K562 (cell line): ENCODE measurements around the gene CPT1A. TPM values are rescaled to one million over a fixed set of nuclear protein-coding genes. Genes with fewer than 3 reads are reported as not detected.

Experiments
- BRCA1 ChIP-seq, 2 experiments: fragments of 450-650 bp in 1 of 2; sonication (generic) in 1 of 2; formaldehyde crosslinking in 1 of 2; IDR thresholded peaks; 2 replicates each; pipeline versions ENCODE4 v1.5.0 to v1.6.1; 2017 to 2020; ENCODE audit warnings: mild to moderate bottlenecking in 1 of 2, missing genetic modification reagents in 1 of 2
- CEBPB ChIP-seq: fragments of 450-650 bp; IDR thresholded peaks from 2 replicates; pipeline ENCODE4 v1.6.1; 2016; ENCODE audit warnings: missing genetic modification characterization, missing compliant biosample characterization
- HDAC8 ChIP-seq: fragments of 450-650 bp; IDR thresholded peaks from 2 replicates; pipeline ENCODE4 v1.6.1; 2016; ENCODE audit warnings: mild to moderate bottlenecking, missing genetic modification characterization, moderate library complexity, missing compliant biosample characterization
- HNRNPH1 ChIP-seq: fragments of 200-400 bp; formaldehyde crosslinking; optimal IDR thresholded peaks from 2 replicates; pipeline ENCODE3; 2017; ENCODE audit warnings: low read depth, mild to moderate bottlenecking, low read length, moderate library complexity
- HNRNPK ChIP-seq: fragments of 200-400 bp; formaldehyde crosslinking; IDR thresholded peaks from one replicate; pipeline ENCODE4 v1.6.1; 2018; ENCODE audit warnings: mild to moderate bottlenecking, low read depth, low read length; ENCODE audit not compliant: poor library complexity, severe bottlenecking
- JUN ChIP-seq, 2 experiments: sonication (generic) in 1 of 2; formaldehyde crosslinking in 1 of 2; IDR thresholded peaks; 2 replicates each; pipeline versions ENCODE4 v1.6.1 to v1.8.0; 2012 to 2022; ENCODE audit warnings: borderline replicate concordance in 2 of 2, mild to moderate bottlenecking in 2 of 2, improper control_type of control experiment in 1 of 2, low read depth in 1 of 2, low read length in 1 of 2, missing genetic modification reagents in 1 of 2
- KDM5B ChIP-seq: fragments of 200-600 bp; sonication (generic); IDR thresholded peaks from 2 replicates; pipeline ENCODE4 v1.6.1; 2012; ENCODE audit warnings: low read depth, mild to moderate bottlenecking, moderate library complexity, low read length, control low read depth, inconsistent platforms; ENCODE audit not compliant: insufficient replicate concordance
- PHB ChIP-seq: fragments of 250-450 bp; sonication (Bioruptor Pico); IDR thresholded peaks from 2 replicates; pipeline ENCODE4 v1.5.0; 2021
- SUPT5H ChIP-seq: fragments of 450-650 bp; IDR thresholded peaks from 2 replicates; pipeline ENCODE4 v1.6.1; 2016
- WHSC1 ChIP-seq: IDR thresholded peaks from one replicate; pipeline ENCODE4 v1.6.1; 2012; ENCODE audit warnings: low read length, control low read depth, inconsistent platforms
- ZNF408 ChIP-seq: fragments of 250-450 bp; sonication (Bioruptor Pico); IDR thresholded peaks from 2 replicates; pipeline ENCODE4 v1.4.0; 2020; ENCODE audit warnings: low read depth, mild to moderate bottlenecking, moderate library complexity
- ZNF699 ChIP-seq: fragments of 250-450 bp; sonication (Bioruptor Pico); IDR thresholded peaks from 2 replicates; pipeline ENCODE4 v1.8.0; 2021; ENCODE audit warnings: mild to moderate bottlenecking, moderate library complexity; ENCODE audit not compliant: insufficient replicate concordance
- polyA plus RNA-seq, 8 experiments: library from polyadenylated mRNA; depleted of rRNA in 4 of 8; stranded (reverse) in 5 of 8; unstranded in 3 of 8; fragments of >200 nt; fragmentation: Nextera tagmentation in 2 of 8; fragmentation: Illumina TruSeq in 1 of 8; extraction: Ambion mirVana in 2 of 8; extraction: Trizol in 1 of 8; gene quantifications; 2 replicates each; pipeline versions ENCODE4 v1.2.1 to v1.2.3, GENCODE V29; 2011 to 2014; ENCODE audit warnings: inconsistent platforms in 1 of 8, missing spikeins in 1 of 8
- total RNA-seq, 7 experiments: library from RNA; depleted of rRNA in 6 of 7; stranded (reverse); fragments of >200 nt in 6 of 7; fragmentation: Illumina TruSeq in 2 of 7; extraction: Trizol in 2 of 7; gene quantifications; 2 replicates each; pipeline versions ENCODE4 v1.2.1 to v1.2.3, GENCODE V29; 2011 to 2021; ENCODE audit warnings: low replicate concordance in 1 of 7
- TF ChIP-seq, protein P1 (sequence below): fragments of 450-650 bp; conservative IDR thresholded peaks from 2 replicates; pipeline ENCODE4 v1.6.1; 2016; ENCODE audit warnings: missing genetic modification characterization, low read depth, mild to moderate bottlenecking, control low read depth, missing compliant biosample characterization
- TF ChIP-seq, protein P2 (sequence below): fragments of 250-450 bp; sonication (Bioruptor Pico); IDR thresholded peaks from 2 replicates; pipeline ENCODE4 v1.9.0; 2021; ENCODE audit warnings: mild to moderate bottlenecking
- TF ChIP-seq, protein P3 (sequence below), 2 experiments: fragments of 450-650 bp in 1 of 2; sonication (generic) in 1 of 2; formaldehyde crosslinking in 1 of 2; IDR thresholded peaks in 1 of 2; conservative IDR thresholded peaks in 1 of 2; 2 replicates each; pipeline versions ENCODE4 v1.6.1 to v1.8.1; 2016 to 2023; ENCODE audit warnings: mild to moderate bottlenecking in 2 of 2, moderate library complexity in 2 of 2, inconsistent platforms in 1 of 2, missing genetic modification reagents in 1 of 2
- TF ChIP-seq, protein P4 (sequence below): fragments of 250-450 bp; sonication (Bioruptor Pico); IDR thresholded peaks from 2 replicates; pipeline ENCODE4 v1.8.0; 2022; ENCODE audit warnings: moderate library complexity, mild to moderate bottlenecking, inconsistent platforms
- TF ChIP-seq, protein P5 (sequence below), 3 experiments: fragments of 200-800 bp in 1 of 3; sonication (Bioruptor generic) in 1 of 3; sonication (generic) in 1 of 3; formaldehyde crosslinking in 1 of 3; IDR thresholded peaks; 2 replicates each; pipeline versions ENCODE4 v1.6.1 to v1.8.0; 2016 to 2022; ENCODE audit warnings: mild to moderate bottlenecking in 2 of 3, missing compliant biosample characterization in 2 of 3, missing genetic modification characterization in 2 of 3, missing genetic modification reagents in 1 of 3
- TF ChIP-seq, protein P6 (sequence below): fragments of 450-650 bp; formaldehyde crosslinking; IDR thresholded peaks from 2 replicates; pipeline ENCODE4 v1.4.0; 2022; ENCODE audit warnings: mild to moderate bottlenecking, moderate library complexity
- TF ChIP-seq, protein P7 (sequence below): fragments of 250-450 bp; sonication (Bioruptor Pico); IDR thresholded peaks from 2 replicates; pipeline ENCODE4 v1.5.0; 2021

Gene CPT1A
- total and polyA plus RNA-seq, 9 of the 15 experiments (the other 6 are each of a cell fraction or from before 2014, with no cell fraction given), result 2.6 to 29.1 (median 12.3) TPM

DNA sequence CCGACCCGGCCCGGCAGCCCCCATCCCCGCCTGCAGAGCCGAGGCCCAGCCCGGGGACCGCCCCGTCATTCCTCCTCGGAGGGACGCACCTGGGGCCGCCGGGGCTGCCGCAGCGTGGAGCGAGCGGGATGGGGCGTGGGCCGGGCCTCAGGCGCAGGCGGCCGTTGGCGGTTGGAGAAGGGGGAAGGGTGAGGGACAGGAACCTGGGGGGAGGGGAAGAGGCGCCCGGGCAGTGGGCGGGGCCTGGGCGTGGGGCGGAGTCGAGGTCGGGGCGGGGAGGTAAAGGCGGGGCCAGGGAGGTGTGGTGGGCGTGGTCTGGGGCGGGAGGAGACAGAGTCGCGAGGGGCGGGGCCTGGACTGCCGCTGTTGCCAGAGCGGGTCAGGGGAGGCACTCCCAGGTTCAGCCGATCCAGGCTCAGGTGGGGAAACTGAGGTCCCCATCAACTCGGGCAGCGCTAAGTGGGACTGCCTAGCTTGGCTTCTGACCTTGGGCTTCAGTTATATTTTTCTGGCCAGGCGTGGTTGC lies 90.3 kb downstream of the CPT1A start, which contains the start of gene TESMIN (continued):
- TF ChIP-seq, protein P1, sequence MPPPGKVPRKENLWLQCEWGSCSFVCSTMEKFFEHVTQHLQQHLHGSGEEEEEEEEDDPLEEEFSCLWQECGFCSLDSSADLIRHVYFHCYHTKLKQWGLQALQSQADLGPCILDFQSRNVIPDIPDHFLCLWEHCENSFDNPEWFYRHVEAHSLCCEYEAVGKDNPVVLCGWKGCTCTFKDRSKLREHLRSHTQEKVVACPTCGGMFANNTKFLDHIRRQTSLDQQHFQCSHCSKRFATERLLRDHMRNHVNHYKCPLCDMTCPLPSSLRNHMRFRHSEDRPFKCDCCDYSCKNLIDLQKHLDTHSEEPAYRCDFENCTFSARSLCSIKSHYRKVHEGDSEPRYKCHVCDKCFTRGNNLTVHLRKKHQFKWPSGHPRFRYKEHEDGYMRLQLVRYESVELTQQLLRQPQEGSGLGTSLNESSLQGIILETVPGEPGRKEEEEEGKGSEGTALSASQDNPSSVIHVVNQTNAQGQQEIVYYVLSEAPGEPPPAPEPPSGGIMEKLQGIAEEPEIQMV (tag), result no peak
- no peak for TF ChIP-seq HDAC8 (tag)
- TF ChIP-seq SUPT5H, result 0 out of 2 replicates have a peak, but pooled peaks have one; percentile 35
- TF ChIP-seq, protein P2, sequence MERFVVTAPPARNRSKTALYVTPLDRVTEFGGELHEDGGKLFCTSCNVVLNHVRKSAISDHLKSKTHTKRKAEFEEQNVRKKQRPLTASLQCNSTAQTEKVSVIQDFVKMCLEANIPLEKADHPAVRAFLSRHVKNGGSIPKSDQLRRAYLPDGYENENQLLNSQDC, result 0 out of 2 replicates have a peak, but pooled peaks have one; percentile 38
- no peak for TF ChIP-seq ZNF699
- TF ChIP-seq, protein P3, sequence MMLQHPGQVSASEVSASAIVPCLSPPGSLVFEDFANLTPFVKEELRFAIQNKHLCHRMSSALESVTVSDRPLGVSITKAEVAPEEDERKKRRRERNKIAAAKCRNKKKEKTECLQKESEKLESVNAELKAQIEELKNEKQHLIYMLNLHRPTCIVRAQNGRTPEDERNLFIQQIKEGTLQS (IDR thresholded peaks at IDR 0.05), result no peak
- TF ChIP-seq, protein P3 (CRISPR knock-in tag; conservative IDR thresholded peaks at IDR 0.05), result no peak
- peak; percentile 99 for TF ChIP-seq HNRNPK
- TF ChIP-seq, protein P4, sequence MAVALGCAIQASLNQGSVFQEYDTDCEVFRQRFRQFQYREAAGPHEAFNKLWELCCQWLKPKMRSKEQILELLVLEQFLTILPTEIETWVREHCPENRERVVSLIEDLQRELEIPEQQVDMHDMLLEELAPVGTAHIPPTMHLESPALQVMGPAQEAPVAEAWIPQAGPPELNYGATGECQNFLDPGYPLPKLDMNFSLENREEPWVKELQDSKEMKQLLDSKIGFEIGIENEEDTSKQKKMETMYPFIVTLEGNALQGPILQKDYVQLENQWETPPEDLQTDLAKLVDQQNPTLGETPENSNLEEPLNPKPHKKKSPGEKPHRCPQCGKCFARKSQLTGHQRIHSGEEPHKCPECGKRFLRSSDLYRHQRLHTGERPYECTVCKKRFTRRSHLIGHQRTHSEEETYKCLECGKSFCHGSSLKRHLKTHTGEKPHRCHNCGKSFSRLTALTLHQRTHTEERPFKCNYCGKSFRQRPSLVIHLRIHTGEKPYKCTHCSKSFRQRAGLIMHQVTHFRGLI, result no peak
- TF ChIP-seq WHSC1, result no peak
- TF ChIP-seq JUN (IDR thresholded peaks at IDR 0.05; ENCODE audit: borderline replicate concordance, low read depth, low read length), result no peak
- no peak for TF ChIP-seq JUN (CRISPR knock-in tag; IDR thresholded peaks at IDR 0.05; ENCODE audit: borderline replicate concordance)
- TF ChIP-seq ZNF408 (CRISPR knock-in tag), result no peak
- no peak for TF ChIP-seq KDM5B
- TF ChIP-seq, protein P5, sequence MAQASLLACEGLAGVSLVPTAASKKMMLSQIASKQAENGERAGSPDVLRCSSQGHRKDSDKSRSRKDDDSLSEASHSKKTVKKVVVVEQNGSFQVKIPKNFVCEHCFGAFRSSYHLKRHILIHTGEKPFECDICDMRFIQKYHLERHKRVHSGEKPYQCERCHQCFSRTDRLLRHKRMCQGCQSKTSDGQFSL (CRISPR knock-in tag; IDR thresholded peaks at IDR 0.05), result peak; percentile 81
- TF ChIP-seq, protein P5 (tag; IDR thresholded peaks at IDR 0.05), result no peak
- no peak for TF ChIP-seq BRCA1 (IDR thresholded peaks at IDR 0.05)
- TF ChIP-seq BRCA1 (CRISPR knock-in tag; IDR thresholded peaks at IDR 0.05), result no peak
- no peak for TF ChIP-seq PHB
- no peak for TF ChIP-seq HNRNPH1
- TF ChIP-seq, protein P6, sequence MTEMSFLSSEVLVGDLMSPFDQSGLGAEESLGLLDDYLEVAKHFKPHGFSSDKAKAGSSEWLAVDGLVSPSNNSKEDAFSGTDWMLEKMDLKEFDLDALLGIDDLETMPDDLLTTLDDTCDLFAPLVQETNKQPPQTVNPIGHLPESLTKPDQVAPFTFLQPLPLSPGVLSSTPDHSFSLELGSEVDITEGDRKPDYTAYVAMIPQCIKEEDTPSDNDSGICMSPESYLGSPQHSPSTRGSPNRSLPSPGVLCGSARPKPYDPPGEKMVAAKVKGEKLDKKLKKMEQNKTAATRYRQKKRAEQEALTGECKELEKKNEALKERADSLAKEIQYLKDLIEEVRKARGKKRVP, result no peak
- TF ChIP-seq, protein P7, sequence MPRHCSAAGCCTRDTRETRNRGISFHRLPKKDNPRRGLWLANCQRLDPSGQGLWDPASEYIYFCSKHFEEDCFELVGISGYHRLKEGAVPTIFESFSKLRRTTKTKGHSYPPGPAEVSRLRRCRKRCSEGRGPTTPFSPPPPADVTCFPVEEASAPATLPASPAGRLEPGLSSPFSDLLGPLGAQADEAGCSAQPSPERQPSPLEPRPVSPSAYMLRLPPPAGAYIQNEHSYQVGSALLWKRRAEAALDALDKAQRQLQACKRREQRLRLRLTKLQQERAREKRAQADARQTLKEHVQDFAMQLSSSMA (CRISPR knock-in tag), result no peak
- no peak for TF ChIP-seq CEBPB (tag)
